HepG2 (cell line): ENCODE data around the gene LCLAT1. TPM values are rescaled to one million over a fixed set of nuclear protein-coding genes. Genes with fewer than 3 reads are reported as not detected.
A peak's percentile ranks its signal among the peaks of the same experiment; 100 is the strongest.

Source experiments
- CERS6 ChIP-seq: sonication (generic); formaldehyde crosslinking; IDR thresholded peaks from 2 replicates; pipeline ENCODE4 v1.5.0; 2020; ENCODE audit warnings: missing genetic modification reagents
- FOXA3 ChIP-seq: IDR thresholded peaks from 2 replicates; pipeline ENCODE4 v1.6.1; 2016; ENCODE audit warnings: missing genetic modification reagents, missing compliant biosample characterization
- MAF1 ChIP-seq: sonication (generic); formaldehyde crosslinking; IDR thresholded peaks from 2 replicates; pipeline ENCODE4 v1.5.0; 2020; ENCODE audit warnings: missing genetic modification reagents, borderline replicate concordance
- MED1 ChIP-seq: sonication (generic); formaldehyde crosslinking; IDR thresholded peaks from 2 replicates; pipeline ENCODE4 v1.4.0; 2020; ENCODE audit warnings: missing genetic modification reagents
- MIER2 ChIP-seq: IDR thresholded peaks from 2 replicates; pipeline ENCODE4 v1.6.1; 2016; ENCODE audit warnings: missing biosample characterization, missing genetic modification reagents
- MLXIP ChIP-seq: sonication (generic); formaldehyde crosslinking; IDR thresholded peaks from 2 replicates; pipeline ENCODE4 v1.9.0; 2021; ENCODE audit warnings: missing genetic modification reagents, borderline replicate concordance
- MTF2 ChIP-seq: sonication (generic); formaldehyde crosslinking; IDR thresholded peaks from 2 replicates; pipeline ENCODE4 v1.5.0; 2020; ENCODE audit warnings: missing genetic modification reagents, borderline replicate concordance
- RFX5 ChIP-seq: IDR thresholded peaks from 2 replicates; pipeline ENCODE4 v1.6.1; 2011; ENCODE audit warnings: low read depth, low read length, improper control_type of control experiment
- ZNF780A ChIP-seq: sonication (generic); formaldehyde crosslinking; IDR thresholded peaks from 2 replicates; pipeline ENCODE4 v1.8.0; 2022; ENCODE audit warnings: mild to moderate bottlenecking, missing genetic modification reagents, moderate library complexity
- polyA plus RNA-seq, 8 experiments: library from polyadenylated mRNA; depleted of rRNA in 3 of 8; stranded (reverse) in 7 of 8; unstranded in 1 of 8; fragments of >200 nt; fragmentation: Illumina TruSeq in 4 of 8; extraction: Trizol in 4 of 8; gene quantifications; 2 replicates each; pipeline versions ENCODE4 v1.2.1 to v1.2.3, GENCODE V29; 2011 to 2016; ENCODE audit warnings: low read depth in 4 of 8, missing spikeins in 1 of 8, mixed read lengths in 1 of 8; ENCODE audit not compliant: insufficient read depth in 1 of 8
- total RNA-seq, 5 experiments: library from RNA; depleted of rRNA; stranded (reverse); fragments of >200 nt; fragmentation: Illumina TruSeq; extraction: Trizol; gene quantifications; 2 replicates each; pipeline ENCODE4 v1.2.3, GENCODE V29; 2016; ENCODE audit warnings: low read depth in 1 of 5
- TF ChIP-seq, protein P1 (sequence below): IDR thresholded peaks from 2 replicates; pipeline ENCODE4 v1.6.1; 2016; ENCODE audit warnings: mild to moderate bottlenecking, missing biosample characterization, missing genetic modification reagents
- TF ChIP-seq, protein P2 (sequence below): sonication (generic); formaldehyde crosslinking; IDR thresholded peaks from 2 replicates; pipeline ENCODE4 v1.5.0; 2020; ENCODE audit warnings: mild to moderate bottlenecking, low read depth, missing genetic modification reagents, borderline replicate concordance
- TF ChIP-seq, protein P3 (sequence below): sonication (generic); formaldehyde crosslinking; IDR thresholded peaks from 2 replicates; pipeline ENCODE4 v1.9.0; 2021; ENCODE audit warnings: mild to moderate bottlenecking, missing genetic modification reagents
- TF ChIP-seq, protein P4 (sequence below): IDR thresholded peaks from 2 replicates; pipeline ENCODE4 v1.6.1; 2016; ENCODE audit warnings: low read depth, missing genetic modification reagents, missing compliant biosample characterization

LCLAT1 gene
- total and polyA plus RNA-seq, 2 of the 13 experiments (the other 11 are each of a cell fraction or from before 2014, with no cell fraction given): 18.0 to 28.0 TPM

GRCh38 chr2:30686000-30686399 lies 239.0 kb downstream of the LCLAT1 start (continued):
- TF ChIP-seq, protein P1, sequence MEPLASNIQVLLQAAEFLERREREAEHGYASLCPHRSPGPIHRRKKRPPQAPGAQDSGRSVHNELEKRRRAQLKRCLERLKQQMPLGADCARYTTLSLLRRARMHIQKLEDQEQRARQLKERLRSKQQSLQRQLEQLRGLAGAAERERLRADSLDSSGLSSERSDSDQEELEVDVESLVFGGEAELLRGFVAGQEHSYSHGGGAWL (CRISPR knock-in tag): no peak
- TF ChIP-seq MTF2 (CRISPR knock-in tag) (no peak), MAF1 (CRISPR knock-in tag) (no peak), ZNF780A (no peak), MED1 (CRISPR knock-in tag) (no peak), CERS6 (no peak), MIER2 (CRISPR knock-in tag) (0 out of 2 replicates have a peak, but pooled peaks have one; percentile 16), MLXIP (CRISPR knock-in tag) (no peak), RFX5 (no peak), FOXA3 (CRISPR knock-in tag) (peak; percentile 56)
- TF ChIP-seq, protein P2, sequence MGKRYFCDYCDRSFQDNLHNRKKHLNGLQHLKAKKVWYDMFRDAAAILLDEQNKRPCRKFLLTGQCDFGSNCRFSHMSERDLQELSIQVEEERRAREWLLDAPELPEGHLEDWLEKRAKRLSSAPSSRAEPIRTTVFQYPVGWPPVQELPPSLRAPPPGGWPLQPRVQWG (CRISPR knock-in tag): no peak
- TF ChIP-seq, protein P3, sequence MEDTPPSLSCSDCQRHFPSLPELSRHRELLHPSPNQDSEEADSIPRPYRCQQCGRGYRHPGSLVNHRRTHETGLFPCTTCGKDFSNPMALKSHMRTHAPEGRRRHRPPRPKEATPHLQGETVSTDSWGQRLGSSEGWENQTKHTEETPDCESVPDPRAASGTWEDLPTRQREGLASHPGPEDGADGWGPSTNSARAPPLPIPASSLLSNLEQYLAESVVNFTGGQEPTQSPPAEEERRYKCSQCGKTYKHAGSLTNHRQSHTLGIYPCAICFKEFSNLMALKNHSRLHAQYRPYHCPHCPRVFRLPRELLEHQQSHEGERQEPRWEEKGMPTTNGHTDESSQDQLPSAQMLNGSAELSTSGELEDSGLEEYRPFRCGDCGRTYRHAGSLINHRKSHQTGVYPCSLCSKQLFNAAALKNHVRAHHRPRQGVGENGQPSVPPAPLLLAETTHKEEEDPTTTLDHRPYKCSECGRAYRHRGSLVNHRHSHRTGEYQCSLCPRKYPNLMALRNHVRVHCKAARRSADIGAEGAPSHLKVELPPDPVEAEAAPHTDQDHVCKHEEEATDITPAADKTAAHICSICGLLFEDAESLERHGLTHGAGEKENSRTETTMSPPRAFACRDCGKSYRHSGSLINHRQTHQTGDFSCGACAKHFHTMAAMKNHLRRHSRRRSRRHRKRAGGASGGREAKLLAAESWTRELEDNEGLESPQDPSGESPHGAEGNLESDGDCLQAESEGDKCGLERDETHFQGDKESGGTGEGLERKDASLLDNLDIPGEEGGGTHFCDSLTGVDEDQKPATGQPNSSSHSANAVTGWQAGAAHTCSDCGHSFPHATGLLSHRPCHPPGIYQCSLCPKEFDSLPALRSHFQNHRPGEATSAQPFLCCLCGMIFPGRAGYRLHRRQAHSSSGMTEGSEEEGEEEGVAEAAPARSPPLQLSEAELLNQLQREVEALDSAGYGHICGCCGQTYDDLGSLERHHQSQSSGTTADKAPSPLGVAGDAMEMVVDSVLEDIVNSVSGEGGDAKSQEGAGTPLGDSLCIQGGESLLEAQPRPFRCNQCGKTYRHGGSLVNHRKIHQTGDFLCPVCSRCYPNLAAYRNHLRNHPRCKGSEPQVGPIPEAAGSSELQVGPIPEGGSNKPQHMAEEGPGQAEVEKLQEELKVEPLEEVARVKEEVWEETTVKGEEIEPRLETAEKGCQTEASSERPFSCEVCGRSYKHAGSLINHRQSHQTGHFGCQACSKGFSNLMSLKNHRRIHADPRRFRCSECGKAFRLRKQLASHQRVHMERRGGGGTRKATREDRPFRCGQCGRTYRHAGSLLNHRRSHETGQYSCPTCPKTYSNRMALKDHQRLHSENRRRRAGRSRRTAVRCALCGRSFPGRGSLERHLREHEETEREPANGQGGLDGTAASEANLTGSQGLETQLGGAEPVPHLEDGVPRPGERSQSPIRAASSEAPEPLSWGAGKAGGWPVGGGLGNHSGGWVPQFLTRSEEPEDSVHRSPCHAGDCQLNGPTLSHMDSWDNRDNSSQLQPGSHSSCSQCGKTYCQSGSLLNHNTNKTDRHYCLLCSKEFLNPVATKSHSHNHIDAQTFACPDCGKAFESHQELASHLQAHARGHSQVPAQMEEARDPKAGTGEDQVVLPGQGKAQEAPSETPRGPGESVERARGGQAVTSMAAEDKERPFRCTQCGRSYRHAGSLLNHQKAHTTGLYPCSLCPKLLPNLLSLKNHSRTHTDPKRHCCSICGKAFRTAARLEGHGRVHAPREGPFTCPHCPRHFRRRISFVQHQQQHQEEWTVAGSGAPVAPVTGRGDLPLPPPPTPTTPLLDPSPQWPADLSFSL: no peak
- TF ChIP-seq, protein P4, sequence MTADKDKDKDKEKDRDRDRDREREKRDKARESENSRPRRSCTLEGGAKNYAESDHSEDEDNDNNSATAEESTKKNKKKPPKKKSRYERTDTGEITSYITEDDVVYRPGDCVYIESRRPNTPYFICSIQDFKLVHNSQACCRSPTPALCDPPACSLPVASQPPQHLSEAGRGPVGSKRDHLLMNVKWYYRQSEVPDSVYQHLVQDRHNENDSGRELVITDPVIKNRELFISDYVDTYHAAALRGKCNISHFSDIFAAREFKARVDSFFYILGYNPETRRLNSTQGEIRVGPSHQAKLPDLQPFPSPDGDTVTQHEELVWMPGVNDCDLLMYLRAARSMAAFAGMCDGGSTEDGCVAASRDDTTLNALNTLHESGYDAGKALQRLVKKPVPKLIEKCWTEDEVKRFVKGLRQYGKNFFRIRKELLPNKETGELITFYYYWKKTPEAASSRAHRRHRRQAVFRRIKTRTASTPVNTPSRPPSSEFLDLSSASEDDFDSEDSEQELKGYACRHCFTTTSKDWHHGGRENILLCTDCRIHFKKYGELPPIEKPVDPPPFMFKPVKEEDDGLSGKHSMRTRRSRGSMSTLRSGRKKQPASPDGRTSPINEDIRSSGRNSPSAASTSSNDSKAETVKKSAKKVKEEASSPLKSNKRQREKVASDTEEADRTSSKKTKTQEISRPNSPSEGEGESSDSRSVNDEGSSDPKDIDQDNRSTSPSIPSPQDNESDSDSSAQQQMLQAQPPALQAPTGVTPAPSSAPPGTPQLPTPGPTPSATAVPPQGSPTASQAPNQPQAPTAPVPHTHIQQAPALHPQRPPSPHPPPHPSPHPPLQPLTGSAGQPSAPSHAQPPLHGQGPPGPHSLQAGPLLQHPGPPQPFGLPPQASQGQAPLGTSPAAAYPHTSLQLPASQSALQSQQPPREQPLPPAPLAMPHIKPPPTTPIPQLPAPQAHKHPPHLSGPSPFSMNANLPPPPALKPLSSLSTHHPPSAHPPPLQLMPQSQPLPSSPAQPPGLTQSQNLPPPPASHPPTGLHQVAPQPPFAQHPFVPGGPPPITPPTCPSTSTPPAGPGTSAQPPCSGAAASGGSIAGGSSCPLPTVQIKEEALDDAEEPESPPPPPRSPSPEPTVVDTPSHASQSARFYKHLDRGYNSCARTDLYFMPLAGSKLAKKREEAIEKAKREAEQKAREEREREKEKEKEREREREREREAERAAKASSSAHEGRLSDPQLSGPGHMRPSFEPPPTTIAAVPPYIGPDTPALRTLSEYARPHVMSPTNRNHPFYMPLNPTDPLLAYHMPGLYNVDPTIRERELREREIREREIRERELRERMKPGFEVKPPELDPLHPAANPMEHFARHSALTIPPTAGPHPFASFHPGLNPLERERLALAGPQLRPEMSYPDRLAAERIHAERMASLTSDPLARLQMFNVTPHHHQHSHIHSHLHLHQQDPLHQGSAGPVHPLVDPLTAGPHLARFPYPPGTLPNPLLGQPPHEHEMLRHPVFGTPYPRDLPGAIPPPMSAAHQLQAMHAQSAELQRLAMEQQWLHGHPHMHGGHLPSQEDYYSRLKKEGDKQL (CRISPR knock-in tag): no peak
